Measurements from ENCODE around the gene TLX1.

- TF ChIP-seq POLR2A (IDR thresholded peaks at IDR 0.05; ENCODE audit: low read depth, low read length) (no peak), POLR2AphosphoS5 (IDR thresholded peaks at IDR 0.05; ENCODE audit: low read depth, low read length) (no peak), TAF1 (IDR thresholded peaks at IDR 0.05; ENCODE audit: borderline replicate concordance, low read depth, low read length) (no peak)
Measured at GRCh38 chr10:101141616-101142532, 10.8 kb downstream of the TLX1 start.
